SK-N-SH treated with all-trans-retinoic acid at 6 μM for 48 hours (cell line): ENCODE data around the gene CNTNAP3B.
"Not testable (repeated sequence)": the region's sequence is repeated elsewhere in the genome, so short reads cannot be mapped to it uniquely, and the experiment has no call there.

Experiments used
- CREB5 ChIP-seq: fragments of 250-450 bp; sonication (Bioruptor Pico); IDR thresholded peaks from 2 replicates; pipeline ENCODE4 v1.5.1; 2020; ENCODE audit warnings: low read depth, mild to moderate bottlenecking, moderate library complexity
- POU6F1 ChIP-seq: fragments of 250-450 bp; sonication (Bioruptor Pico); IDR thresholded peaks from 2 replicates; pipeline ENCODE4 v1.8.0; 2021; ENCODE audit warnings: low read depth, mild to moderate bottlenecking, moderate library complexity, borderline replicate concordance
- RARB ChIP-seq: fragments of 250-450 bp; sonication (Bioruptor Pico); IDR thresholded peaks from 2 replicates; pipeline ENCODE4 v1.8.0; 2021; ENCODE audit warnings: mild to moderate bottlenecking, moderate library complexity
- TCF4 ChIP-seq: fragments of 250-450 bp; sonication (Bioruptor Pico); IDR thresholded peaks from 2 replicates; pipeline ENCODE4 v1.8.0; 2021; ENCODE audit warnings: mild to moderate bottlenecking, moderate library complexity, borderline replicate concordance
- TOX ChIP-seq: fragments of 250-450 bp; sonication (Bioruptor Pico); IDR thresholded peaks from 2 replicates; pipeline ENCODE4 v1.8.0; 2021; ENCODE audit warnings: mild to moderate bottlenecking, moderate library complexity, borderline replicate concordance
- ZFP30 ChIP-seq: fragments of 450-650 bp; formaldehyde crosslinking; IDR thresholded peaks from 2 replicates; pipeline ENCODE4 v1.5.0; 2022; ENCODE audit warnings: mild to moderate bottlenecking, moderate library complexity

- not testable (repeated sequence) for TF ChIP-seq RARB, POU6F1, CREB5, TCF4, TOX, ZFP30 (CRISPR knock-in tag)
These were observed 151.1 kb downstream of the CNTNAP3B start for GRCh38 chr9:41977965-41978600.
